ENCODE data around the gene CUX1.
"Not testable (repeated sequence)": the region's sequence is repeated elsewhere in the genome, so short reads cannot be mapped to it uniquely, and the experiment has no call there.

Gene CUX1

GRCh38 chr7:101921061-101921460 is 103.6 kb downstream of the CUX1 start:
- Mint-ChIP-seq H3K4me3 (no peak overlapping the region), H3K27me3 (ENCODE audit: low read depth, poor library complexity) (peaks cover 2% of the 10 kb centered on the region), H3K4me1 (peaks cover 27% of the 10 kb centered on the region), H3K9me3 (no peaks in the 10 kb centered on the region), H3K27ac (no peak overlapping the region), H3K36me3 (ENCODE audit: low read depth) (peaks cover 46% of the 10 kb centered on the region)
- DNase-seq: no peak
- TF ChIP-seq, protein P1, sequence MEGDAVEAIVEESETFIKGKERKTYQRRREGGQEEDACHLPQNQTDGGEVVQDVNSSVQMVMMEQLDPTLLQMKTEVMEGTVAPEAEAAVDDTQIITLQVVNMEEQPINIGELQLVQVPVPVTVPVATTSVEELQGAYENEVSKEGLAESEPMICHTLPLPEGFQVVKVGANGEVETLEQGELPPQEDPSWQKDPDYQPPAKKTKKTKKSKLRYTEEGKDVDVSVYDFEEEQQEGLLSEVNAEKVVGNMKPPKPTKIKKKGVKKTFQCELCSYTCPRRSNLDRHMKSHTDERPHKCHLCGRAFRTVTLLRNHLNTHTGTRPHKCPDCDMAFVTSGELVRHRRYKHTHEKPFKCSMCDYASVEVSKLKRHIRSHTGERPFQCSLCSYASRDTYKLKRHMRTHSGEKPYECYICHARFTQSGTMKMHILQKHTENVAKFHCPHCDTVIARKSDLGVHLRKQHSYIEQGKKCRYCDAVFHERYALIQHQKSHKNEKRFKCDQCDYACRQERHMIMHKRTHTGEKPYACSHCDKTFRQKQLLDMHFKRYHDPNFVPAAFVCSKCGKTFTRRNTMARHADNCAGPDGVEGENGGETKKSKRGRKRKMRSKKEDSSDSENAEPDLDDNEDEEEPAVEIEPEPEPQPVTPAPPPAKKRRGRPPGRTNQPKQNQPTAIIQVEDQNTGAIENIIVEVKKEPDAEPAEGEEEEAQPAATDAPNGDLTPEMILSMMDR (IDR thresholded peaks at IDR 0.05): no peak

DNA sequence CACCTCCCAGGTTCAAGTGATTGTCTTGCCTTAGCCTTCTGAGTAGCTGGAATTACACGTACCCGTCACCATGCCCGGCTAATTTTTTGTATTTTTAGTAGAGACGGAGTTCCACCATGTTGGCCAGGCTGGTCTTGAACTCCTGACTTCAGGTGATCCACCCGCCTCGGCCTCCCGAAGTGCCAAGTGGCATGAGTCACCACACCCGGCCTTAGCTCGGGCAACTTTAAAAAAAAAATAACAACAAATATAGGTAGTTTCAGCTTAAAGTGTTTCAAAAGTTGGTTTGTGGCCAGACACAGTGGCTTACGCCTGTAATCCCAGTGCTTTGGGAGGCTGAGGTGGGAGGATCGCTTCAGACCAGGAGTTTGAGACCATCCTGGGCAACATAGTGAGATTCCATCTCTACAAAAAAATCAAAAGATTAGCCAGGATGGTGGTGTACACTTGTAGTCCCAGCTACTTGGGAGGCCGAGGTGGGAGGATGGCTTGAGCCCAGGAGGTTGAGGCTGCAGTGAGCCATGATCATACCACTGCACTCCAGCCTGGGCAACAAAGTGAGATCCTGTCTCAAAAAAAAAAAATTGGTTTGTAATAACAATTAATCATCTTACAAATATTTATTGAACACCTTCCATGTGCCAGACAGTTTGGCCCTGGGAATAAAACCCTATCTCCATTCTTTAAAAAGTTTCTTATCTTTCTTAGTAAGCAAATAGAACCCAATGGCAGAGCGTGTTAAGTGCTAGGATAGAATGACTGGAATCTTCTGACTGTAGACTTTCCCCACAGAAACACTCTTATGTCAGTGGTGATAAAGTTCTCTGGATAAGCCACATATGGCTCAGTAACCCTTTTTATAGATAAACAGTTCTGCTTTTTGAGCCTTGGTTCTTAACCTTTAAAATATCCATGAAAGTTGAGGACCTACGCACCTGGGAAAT is 104.4 kb downstream of the CUX1 start:
- not testable (repeated sequence) for H3K4me3 Mint-ChIP-seq; H3K27me3 Mint-ChIP-seq (ENCODE audit: low read depth, poor library complexity)
- peaks cover 20% of the 10 kb centered on the region for H3K4me1 Mint-ChIP-seq

DNA sequence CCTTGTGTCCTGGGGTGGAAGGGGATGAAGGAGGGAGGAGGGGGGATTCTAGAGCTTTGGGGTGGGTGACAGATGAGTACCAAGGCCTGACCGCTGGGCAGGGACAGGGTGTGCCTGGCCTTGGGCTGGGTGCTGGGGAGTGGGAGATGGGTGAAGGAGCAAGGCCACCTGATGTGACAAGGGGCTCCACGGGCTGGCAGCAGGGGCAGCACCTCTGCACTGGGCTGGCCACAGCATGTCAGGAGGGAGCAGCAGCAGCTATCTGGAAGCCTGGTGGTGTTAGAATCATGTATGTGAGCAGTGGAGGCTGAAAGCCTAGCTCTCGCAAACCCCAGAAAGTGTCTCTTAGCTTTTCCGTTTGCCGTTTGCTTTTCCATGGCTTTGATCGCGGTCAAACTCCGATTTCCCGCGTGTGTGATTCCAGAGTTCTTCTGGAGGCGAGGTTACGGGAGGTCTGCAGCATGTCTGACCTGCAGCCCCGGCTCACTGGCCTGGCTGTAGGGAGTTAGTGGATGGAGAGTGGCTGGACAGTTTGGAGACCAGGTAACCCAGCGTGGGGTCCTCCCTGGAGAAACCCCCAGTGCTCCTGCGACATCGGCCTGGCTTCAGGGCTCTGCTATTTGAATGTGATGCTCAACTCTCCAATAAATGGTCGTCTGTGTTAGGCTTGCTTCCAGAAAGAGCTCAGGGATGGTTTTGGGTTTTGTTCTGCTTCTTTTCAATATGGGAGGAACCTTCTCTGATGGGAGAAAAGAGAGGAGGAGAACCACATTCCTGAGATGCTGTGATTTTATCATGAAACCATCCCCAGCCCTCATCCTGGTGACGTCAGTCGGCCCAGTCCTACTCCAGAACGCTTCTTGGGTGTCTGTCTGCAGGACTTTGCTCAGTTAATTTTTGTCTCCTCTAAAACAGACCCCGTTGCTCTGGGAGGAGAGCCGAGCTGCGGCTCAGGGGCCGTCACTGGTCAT is 105.5 kb downstream of the CUX1 start:
- Mint-ChIP-seq H3K27ac (peak overlapping the region; percentile 89), H3K27me3 (ENCODE audit: low read depth, poor library complexity) (peaks cover 2% of the 10 kb centered on the region), H3K4me1 (peaks cover 16% of the 10 kb centered on the region), H3K36me3 (ENCODE audit: low read depth) (peaks cover 38% of the 10 kb centered on the region), H3K4me3 (no peak overlapping the region), H3K9me3 (no peaks in the 10 kb centered on the region)
- TF ChIP-seq, protein P1 (IDR thresholded peaks at IDR 0.05): no peak
- DNase-seq: no peak

More for the DNA sequence above, 104.4 kb downstream of the CUX1 start:
- not testable (repeated sequence) for H3K9me3 Mint-ChIP-seq, H3K27ac Mint-ChIP-seq, DNase-seq
- peaks cover 41% of the 10 kb centered on the region for H3K36me3 Mint-ChIP-seq (ENCODE audit: low read depth)

- Mint-ChIP-seq H3K4me1 (peaks cover 16% of the 10 kb centered on the region), H3K4me3 (no peak overlapping the region), H3K9me3 (no peaks in the 10 kb centered on the region), H3K27ac (peak overlapping the region; percentile 76), H3K27me3 (ENCODE audit: low read depth, poor library complexity) (peaks cover 2% of the 10 kb centered on the region), H3K36me3 (ENCODE audit: low read depth) (peaks cover 31% of the 10 kb centered on the region)
- TF ChIP-seq, protein P1 (IDR thresholded peaks at IDR 0.05): no peak
- DNase-seq: no peak
Observed at GRCh38 chr7:101923602-101923985, 106.2 kb downstream of the CUX1 start.

GRCh38 chr7:101924171-101924570 is 106.7 kb downstream of the CUX1 start:
- TF ChIP-seq, protein P1 (IDR thresholded peaks at IDR 0.05): no peak
- Mint-ChIP-seq H3K36me3 (ENCODE audit: low read depth) (peaks cover 30% of the 10 kb centered on the region), H3K27me3 (ENCODE audit: low read depth, poor library complexity) (peaks cover 2% of the 10 kb centered on the region), H3K27ac (peak overlapping the region; percentile 77), H3K9me3 (peaks cover 1% of the 10 kb centered on the region), H3K4me3 (no peak overlapping the region), H3K4me1 (peaks cover 12% of the 10 kb centered on the region)
- DNase-seq: no peak

DNA sequence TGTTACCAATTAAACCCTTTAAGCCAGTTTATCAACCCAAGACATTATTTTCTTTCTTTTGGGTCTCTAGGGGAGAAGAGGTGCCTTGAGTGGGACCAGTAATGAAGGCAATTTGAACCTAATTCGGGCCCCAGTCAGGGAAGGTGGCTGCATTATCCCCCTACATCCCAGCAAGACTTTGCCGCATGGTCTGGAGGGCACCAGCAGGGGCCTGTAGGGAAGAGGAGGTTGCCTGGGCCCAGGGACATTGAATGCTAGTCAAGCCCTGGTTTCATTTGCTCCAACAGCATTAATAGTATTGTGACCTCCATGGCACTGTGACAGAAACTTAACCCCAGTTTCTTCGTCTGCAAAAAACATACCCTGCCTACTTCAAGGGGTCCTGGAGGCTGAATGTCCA is 108.8 kb downstream of the CUX1 start:
- no peak for DNase-seq
- peaks cover 44% of the 10 kb centered on the region for H3K36me3 Mint-ChIP-seq (ENCODE audit: low read depth)
- H3K27me3 Mint-ChIP-seq (ENCODE audit: low read depth, poor library complexity): peaks cover 2% of the 10 kb centered on the region
- TF ChIP-seq, protein P1 (IDR thresholded peaks at IDR 0.05): no peak
- H3K9me3 Mint-ChIP-seq: peaks cover 20% of the 10 kb centered on the region
- no peak overlapping the region for H3K4me3 Mint-ChIP-seq
- H3K27ac Mint-ChIP-seq: no peak overlapping the region
- H3K4me1 Mint-ChIP-seq: peaks cover 15% of the 10 kb centered on the region
